Omental fat pad (tissue), 4 donors: ENCODE data around the gene ASB13. TPM values are rescaled to one million over a fixed set of nuclear protein-coding genes. Genes with fewer than 3 reads are reported as not detected.

Experiments used
- ATAC-seq: fragments of 150-250 bp; one replicate; pipeline ENCODE4 v1.9.1; 2016; ENCODE audit warnings: mild to moderate bottlenecking, moderate library complexity; ENCODE audit not compliant: low FRiP score
- DNase-seq: peaks from one replicate; pipeline ENCODE4 v3.0.0-alpha.2; 2019; ENCODE audit warnings: low spot score
- total RNA-seq, 4 donors: library from RNA; depleted of rRNA; stranded (reverse); fragments of >200 nt; gene quantifications; one replicate each; pipeline ENCODE4 v1.1.0, GENCODE V29; 2016
- TF ChIP-seq, protein P1 (sequence below), 3 donors: fragments of 450-650 bp; IDR thresholded peaks; one replicate each; pipeline ENCODE4 v1.5.1; 2016 to 2017; ENCODE audit warnings: antibody characterized with exemption in 3 of 3, mild to moderate bottlenecking in 3 of 3, moderate library complexity in 2 of 3

ASB13 gene
- total RNA-seq, 4 donors from 2014 or later: 15.0 to 46.5 (median 16.9) TPM

DNA sequence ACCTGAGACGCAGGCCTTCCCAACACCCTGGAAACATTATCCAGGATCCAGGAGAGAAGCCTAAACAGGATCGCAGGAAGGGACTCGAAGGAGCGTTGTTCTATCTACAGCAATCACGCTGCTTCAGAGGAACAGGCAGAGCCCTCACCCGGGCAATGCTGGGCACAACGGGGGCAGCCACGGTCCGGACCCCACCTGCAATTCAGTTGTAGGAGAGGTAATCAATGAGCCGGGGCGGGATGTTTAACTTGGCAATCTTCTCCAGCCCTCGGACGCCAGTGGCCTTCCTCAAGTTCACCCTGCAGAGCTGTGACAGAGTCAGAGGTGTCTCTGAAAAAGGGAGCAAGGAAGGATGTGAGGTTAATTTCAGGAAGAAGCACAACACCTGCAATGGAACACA lies 25.9 kb downstream of the ASB13 start:
- TF ChIP-seq, protein P1, sequence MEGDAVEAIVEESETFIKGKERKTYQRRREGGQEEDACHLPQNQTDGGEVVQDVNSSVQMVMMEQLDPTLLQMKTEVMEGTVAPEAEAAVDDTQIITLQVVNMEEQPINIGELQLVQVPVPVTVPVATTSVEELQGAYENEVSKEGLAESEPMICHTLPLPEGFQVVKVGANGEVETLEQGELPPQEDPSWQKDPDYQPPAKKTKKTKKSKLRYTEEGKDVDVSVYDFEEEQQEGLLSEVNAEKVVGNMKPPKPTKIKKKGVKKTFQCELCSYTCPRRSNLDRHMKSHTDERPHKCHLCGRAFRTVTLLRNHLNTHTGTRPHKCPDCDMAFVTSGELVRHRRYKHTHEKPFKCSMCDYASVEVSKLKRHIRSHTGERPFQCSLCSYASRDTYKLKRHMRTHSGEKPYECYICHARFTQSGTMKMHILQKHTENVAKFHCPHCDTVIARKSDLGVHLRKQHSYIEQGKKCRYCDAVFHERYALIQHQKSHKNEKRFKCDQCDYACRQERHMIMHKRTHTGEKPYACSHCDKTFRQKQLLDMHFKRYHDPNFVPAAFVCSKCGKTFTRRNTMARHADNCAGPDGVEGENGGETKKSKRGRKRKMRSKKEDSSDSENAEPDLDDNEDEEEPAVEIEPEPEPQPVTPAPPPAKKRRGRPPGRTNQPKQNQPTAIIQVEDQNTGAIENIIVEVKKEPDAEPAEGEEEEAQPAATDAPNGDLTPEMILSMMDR (IDR thresholded peaks at IDR 0.05): no peak
- DNase-seq (no peak), ATAC-seq (no peak)

DNA sequence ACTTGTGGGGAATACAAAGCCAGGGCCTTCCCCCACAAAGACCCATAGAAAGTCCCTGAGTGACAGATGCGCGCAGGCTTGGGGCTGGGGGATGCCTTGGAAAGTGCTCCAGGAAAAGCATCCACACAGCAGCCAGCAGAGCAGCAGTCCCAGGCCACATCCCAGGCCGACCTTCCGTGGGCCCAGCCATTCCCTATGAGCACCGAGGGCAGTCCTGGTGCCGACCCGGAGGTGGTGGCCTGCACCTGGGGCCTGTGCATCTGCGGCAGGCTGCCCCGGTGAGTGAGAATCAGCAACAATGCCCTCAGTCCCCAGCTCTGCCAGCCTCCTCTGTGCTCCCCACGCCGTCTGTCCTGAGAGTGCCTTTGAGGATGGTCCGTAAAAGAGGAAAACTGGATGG lies 26.4 kb downstream of the ASB13 start:
- no peak for ATAC-seq
- DNase-seq: no peak

DNA sequence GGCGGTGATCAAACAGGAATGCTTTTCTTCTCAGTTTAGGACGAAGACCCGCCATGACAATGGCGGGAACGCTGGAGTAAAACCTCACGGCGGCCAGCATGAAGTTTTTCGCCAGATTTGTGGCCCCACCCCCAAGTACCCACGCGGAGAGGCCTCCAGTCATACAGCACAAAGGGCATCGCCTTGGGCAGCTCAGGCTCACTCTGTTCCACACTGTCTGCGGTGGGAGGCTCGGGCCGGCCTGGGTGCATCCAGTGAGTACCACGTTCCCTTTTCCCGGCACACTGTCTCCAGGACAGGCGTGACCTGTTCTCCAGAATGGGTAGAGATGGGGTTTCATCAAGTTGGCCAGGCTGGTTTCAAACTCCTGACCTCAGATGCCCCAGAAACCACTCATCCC lies 27.3 kb downstream of the ASB13 start:
- ATAC-seq (no peak), DNase-seq (no peak)
- TF ChIP-seq, protein P1 (IDR thresholded peaks at IDR 0.05): no peak

More for the DNA sequence above, 26.4 kb downstream of the ASB13 start:
- TF ChIP-seq, protein P1 (IDR thresholded peaks at IDR 0.05): no peak

DNA sequence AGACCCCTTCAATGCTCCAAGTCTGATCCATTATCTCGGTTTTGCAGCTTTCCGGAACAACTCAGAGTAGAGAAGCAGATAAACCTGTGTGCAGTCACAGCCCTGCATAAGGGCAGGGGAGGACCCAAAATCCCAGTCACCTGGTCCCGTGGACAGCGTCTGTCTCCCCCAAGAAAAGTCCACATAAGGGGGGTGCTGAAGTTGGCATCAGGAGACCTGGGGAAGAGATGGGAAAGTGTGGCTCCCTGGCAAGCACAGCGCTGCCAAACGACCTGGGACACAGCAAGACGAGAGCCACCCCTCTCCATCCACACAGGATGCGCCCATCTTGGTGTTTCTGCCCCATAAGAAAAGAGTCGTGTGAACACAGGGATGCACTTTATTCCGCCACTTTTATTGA lies 27.9 kb downstream of the ASB13 start:
- no peak for ATAC-seq
- DNase-seq: no peak
- TF ChIP-seq, protein P1 (IDR thresholded peaks at IDR 0.05): no peak

DNA sequence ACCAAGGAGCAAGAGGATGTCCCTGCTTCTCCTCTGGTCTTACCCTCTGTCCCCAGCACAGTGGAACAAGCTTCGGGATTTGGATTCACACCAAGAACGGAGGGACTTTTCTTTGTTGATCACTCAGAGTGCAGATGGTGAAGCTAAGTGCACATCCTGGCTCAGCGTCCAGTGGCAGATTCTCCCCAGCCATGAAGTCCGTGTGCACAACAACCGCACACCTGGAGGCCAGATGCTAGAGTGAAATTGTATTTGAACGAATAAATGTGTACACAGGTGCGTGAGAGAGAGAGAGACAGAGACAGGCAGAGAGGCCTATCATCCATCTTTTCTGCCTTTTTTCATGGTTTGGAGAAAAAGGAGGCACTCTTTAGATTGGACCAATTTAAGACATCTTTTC lies 31.5 kb downstream of the ASB13 start:
- TF ChIP-seq, protein P1 (IDR thresholded peaks at IDR 0.05): no peak
- no peak for ATAC-seq

DNA sequence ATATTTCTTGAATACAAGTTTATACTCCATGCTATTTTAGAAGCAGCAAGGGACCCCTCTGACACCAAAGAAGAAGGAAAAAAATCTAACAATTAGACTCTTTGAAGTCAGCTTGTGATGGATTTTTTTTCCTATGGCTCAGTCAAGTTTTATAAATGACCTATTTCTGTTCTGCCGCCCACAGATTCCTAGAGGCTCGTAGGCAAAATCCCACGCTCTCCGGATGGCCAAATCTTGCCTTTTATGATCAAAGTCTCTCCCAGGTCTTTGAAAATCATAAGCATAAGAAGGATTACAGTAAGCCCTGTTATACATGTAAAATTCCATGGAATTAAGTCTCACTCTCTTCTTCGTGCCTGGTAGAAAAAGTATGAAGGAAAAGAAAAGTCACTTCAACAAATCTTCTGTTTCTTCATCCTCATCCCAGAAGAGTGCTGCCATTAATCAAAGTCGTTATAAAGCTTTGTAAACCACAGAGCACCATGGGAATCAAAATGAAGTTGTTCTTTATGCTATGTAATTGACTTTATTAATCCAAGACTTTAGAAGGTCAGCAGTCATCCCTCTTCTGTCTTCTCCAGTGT lies 33.1 kb downstream of the ASB13 start:
- ATAC-seq (no peak), DNase-seq (no peak)
- TF ChIP-seq, protein P1 (IDR thresholded peaks at IDR 0.05): no peak

More for the DNA sequence above, 31.5 kb downstream of the ASB13 start:
- DNase-seq: no peak

DNA sequence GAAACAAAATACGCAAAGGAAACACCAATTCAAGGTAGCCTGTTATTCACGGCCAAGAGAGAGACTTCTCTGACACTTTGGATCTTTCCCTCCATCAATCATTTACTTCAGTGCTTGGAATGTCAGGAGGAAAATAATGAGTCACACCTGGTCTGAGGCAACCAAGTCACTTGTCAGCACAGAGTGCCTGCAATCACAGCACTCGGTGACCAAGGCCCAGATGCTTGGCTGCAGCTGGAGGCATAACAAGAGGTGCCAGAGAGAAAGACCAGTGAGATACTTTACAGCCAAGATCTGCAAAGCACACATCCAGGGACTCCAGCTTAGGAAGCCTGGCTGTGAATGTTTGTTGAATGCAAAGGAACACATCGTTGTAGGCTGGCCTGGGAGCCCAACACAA lies 33.9 kb downstream of the ASB13 start:
- DNase-seq (no peak), ATAC-seq (no peak)
- TF ChIP-seq, protein P1 (IDR thresholded peaks at IDR 0.05): no peak
